ENCODE measurements around the gene ZFP36L1.
"Not testable (repeated sequence)": the region's sequence is repeated elsewhere in the genome, so short reads cannot be mapped to it uniquely, and the experiment has no call there.

Gene ZFP36L1

DNA sequence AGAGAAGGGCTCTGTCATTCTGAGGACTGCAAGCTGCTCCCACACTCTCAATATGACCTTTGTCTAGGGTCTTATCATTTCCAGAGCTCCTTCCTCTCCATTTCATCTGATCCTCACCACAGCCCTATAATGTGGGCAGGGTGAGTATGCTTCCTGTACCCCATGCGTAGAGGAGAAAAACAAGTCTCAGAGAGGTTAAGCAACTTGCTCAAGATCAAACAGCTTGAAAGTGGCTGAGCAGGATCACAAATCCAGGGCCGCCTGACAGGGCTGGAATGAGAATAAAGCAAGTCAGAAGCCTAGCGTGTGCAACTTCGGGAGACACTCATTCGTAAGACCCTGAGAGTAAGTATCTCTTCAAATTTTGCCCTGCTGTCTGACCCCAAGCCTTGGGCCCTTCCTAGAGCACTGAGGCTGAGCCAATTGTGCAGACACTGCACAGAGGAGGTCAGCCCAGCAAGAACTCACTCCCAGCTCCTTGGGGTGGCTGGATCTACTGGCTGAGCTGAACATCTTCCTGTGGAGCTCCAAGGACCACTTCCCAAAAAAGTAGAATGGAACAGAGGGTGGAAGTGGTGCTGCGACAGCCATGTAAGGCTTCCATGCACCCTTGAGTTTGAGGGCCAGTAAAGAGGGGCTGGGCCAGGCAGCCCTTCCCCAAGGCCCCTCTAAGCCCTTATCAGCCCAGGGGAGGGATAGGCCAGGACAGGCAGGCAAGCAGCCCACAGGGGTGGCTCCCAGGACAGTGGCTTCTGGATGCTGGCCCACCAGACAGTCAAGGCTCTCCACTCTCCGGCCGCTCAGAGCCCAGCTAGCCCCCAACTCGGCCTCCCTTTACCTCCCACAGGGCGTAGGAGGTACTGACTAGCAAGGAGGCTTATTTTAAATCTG, 10.5 kb downstream of the ZFP36L1 start:
- peak; percentile 59 for DNase-seq

DNA sequence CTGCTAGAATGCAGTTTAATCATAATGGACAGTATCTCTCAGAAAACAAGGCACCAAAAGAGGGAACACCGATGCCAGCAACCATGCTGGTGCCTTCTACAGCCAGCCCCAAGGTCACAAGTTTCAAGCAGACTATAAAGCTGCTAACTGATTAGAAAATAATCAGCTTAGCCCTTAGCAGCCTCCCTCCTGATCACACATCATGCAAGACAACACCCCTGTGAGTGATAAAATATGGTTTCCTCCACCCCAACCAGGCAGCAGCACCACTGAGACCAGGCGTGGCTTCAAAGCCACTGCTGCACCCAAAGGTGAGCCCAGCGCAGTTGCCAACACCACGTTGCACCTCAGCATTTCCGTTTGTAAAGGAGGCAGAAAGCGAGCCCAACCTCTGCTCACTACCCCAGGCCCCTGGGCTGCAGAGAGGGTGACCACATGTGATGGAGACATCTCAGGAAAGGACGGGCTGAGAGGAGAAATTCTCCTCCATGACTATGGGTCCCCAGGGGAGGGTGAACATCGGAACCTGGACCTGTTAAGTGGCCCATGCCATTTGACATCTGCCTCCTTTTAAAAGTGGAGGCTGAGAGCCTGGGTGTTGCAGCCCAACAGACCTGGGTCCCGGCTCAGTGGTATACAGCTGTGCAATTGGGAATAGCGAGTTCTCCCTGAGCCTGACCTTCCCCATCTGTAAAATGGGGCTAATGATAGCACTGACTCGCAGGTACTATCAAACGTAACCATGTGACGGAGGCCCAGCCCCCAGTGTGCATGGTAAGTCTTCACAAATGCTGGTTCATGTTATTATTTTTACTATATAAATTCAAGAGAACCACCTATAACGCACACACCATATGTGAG, 11.5 kb downstream of the ZFP36L1 start:
- peak; percentile 60 for DNase-seq

DNA sequence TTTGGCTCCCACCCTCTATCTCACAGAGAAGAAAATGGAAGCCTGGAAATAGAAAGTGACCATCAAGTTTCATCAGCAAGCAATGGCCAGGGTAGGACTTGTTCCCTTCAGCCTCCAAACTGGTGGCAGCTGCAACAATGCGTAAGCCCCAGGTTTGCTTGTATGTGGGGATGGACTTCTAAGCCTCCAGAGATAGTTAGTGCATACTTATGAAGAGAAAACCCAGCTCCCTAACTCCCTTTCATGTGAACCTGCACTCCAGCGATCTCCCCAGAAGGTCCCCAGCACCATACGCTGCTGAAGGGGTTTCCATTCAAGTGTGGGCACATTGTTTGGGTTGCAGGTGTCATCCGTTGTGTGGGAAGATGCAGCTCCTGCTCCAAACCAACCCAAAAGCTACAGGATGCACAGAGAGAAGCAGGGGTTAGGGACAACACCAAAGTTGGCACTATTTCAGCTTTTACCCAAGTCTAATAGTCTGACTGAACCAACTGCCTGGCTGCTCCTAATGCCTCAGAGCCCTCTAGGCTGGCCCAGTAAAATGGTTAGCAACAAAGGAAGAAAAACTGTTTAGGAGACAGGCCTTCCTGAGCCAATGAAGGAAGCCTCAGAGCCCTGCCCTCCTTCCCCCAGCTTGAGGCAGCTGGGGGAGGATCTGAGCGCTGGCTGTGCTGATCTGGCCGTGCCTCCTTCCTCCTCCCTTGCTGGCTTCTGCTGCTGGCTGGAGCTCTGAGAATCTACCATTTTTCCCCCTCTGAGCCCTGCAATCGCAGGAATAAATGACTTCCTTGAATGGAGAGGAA, 12.3 kb downstream of the ZFP36L1 start:
- DNase-seq = no peak

DNA sequence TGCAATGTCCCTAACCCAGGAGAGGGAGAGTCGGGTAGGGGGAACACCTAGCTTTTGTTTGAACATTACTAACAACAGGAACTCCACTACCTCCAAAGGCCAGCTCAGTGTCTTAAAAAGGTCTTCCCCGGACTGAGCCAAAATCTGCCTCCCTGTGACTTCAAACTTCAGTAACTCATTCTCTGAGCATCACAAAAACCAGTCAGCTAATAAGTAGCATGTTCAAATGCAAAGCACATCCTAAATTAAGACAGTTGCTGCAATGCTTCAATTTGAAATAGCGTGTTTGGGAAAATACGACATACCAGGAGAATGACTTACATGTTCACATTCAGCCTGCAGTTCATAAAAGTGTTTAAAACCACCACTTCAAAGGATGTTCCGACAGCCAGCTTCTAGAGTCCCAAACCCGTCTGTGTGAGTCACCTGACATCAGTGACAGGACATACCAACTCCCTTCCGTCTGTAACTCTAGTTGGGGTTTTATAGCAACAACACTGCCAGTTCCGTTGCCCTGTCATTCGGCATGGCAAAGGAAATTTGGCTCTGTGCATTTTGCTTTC, 13.0 kb downstream of the ZFP36L1 start:
- DNase-seq = peak; percentile 63

DNA sequence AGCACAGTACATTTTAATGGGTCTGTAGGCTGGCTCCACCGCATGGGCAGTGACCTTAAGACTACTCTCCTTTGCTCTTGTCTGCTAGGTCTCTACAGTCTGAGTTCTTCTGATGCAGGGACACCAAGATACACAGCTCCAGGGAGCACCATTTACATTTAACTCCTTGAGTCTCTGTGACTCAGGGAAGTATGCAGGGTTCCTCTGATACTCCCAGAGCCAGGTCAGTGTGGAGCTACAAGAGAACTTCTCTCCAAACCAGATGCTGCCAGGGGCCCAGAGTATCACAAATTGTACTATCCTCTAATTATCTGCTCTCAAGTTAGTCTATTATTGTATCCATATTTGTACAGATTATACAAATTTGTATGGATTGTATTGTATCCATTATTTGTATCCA, 15.2 kb downstream of the ZFP36L1 start:
- DNase-seq = no peak

DNA sequence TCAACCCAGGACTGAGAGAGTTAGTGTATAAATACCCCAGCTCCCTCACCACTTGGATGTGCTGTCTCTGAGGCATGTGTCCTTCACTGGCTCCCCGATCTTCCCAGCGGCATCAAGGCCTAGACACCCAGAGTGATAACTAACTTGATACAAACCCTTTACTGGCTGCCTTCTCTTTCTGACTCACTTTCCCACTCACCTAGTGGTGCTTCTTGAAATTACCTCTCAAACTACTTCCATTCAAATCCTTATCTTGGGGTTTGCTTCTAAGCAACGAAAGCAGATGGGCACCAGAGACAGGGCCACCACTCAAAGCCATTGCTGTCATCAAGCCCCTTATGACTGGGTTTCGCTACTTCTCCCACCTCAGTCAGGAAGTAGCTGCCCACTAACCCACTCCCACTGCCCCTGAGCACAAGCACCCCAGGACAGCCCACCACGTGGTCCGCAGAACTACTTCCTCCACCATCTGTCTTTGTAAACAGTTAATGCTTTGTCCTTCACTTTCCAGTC, 17.2 kb downstream of the ZFP36L1 start:
- no peak for DNase-seq

DNA sequence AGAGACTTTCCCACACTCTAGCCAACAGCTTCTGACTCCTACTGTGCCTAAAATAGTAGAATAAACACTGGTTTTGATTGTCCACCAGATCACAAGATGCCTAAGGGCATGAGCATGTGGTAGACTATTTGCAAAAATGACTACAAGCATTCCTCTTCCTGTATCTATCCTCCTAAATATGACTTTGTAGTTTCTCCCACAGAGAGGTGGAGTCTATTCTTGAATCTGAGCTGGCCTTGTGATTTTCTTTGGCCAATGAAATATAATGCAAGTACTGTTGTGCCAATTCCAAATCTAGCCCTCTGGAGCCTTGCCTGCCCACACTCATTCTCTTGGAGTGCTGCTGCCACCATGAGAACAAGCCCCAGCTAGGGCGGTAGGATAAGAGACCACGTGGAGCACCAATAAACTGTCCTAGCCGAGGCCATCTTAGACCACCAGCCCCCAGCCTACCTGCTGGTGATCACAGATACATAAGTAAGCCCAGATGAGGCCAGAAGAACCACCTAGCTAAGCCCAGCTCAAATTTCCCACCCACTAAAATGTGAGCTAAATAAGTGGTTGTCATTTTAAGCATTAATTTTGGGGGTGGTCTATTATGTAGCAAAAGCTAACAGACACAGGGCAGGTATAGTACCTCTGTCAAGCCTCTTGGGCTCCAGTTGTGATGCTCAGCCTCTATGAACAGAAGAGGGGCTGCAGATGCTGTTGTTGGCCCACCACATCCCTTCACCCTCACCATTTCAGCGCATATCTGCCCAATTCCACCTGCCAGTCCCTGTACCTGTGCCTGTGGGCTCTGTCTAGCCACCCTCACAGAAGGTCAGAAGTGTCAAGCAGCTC, 17.9 kb downstream of the ZFP36L1 start:
- DNase-seq = no peak

DNA sequence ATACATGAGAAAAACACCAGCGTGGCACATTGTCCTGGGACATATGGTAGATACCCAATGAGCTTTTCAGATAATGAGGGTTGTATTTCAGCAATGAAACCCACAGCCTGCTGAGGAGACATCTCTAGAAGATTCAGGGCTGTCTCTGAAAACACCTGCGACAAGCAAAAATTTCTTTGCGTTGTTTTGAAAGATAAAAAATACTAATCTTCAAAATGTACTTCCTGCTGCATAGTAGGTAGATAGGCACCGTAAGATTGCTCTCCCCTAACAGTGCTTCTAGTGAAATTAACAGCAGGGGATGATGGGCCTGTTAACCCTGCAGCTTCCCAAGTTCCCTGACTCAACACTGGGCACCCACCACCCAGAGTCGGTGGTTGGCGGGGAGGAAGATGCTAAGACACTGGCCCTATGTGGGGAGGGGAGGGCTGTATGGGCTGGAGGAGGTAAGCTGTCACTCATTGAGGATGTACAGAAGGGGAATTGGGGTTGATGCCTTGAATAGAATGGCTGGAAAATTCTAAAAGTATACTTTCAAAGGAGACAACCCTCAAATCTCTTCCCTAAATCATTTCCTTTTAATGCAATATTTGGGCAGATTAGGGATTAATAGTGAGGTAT, 20.0 kb downstream of the ZFP36L1 start:
- no peak for DNase-seq

DNA sequence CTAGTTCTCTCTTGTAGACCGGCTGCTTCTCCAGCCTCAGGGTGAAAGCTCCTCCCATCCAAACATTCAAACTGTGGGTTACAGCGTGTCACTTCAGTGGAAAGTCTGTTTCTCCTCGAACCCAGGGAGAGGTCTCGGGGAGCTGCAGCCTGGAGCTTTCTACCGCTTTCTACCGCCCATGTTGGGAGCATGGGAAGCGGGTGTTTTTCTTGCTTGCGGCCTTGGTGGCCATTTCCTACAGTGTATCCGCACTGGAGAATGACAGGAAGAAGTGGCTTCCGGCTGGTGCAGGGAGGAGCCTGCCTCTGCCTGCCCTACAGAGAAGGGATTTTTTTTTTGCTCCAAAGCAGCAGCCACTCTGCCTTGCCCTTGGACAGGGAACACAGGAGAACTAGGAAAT, 21.2 kb downstream of the ZFP36L1 start:
- DNase-seq = no peak

DNA sequence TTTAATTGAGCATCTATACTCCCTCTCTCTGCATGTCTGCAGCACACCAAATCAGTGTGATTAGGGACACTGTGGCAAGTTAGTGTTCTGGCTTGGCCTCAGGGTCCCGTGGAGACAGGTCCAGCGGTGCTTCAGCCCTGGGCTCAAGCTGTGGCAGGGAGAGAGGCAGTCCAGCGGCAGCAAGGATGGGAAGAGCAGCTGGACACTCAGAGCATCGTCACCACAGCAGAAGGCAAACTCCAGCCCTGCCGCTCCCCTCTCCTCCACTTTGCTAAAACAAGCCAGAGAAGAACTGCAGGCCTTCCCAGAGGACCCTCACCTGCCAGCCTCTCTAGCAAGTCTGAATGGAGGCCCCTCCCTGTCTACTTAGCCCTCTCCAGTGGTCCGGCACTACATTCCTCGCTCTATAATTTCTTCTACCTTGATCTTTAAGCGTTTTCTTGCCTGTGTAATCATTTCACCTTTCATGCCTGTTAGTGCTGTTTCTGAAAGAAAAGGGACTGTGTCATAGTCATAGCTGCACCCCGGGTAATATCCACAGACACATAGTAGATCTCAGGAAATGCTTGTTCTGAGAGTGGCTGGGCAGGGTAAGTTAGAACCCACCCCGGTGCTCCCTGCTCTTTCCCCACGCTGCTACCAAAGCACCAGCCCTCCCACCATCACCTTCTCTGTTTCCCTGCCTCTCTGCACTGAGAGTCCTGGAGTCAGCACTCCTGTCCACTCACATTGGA, 22.1 kb downstream of the ZFP36L1 start:
- no peak for DNase-seq

DNA sequence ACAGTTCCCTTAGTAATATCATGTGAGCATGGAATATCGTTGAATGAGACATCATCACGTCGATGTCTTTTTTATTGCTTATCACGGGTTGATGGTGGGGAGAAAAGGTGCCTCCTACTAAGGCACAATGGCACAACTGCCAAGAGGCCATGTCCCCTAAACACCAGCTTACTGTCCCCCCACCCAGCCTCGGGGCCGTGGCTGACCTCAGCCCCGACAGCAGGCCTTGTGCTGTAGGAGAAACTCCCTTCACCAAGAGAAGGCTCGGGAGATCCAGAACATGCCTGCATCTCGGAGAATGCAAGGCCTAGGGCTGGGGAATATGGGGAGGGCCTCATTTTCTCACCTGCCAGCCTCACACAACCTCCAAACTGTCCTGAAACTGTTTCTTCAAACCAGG, 22.8 kb downstream of the ZFP36L1 start:
- no peak for DNase-seq

DNA sequence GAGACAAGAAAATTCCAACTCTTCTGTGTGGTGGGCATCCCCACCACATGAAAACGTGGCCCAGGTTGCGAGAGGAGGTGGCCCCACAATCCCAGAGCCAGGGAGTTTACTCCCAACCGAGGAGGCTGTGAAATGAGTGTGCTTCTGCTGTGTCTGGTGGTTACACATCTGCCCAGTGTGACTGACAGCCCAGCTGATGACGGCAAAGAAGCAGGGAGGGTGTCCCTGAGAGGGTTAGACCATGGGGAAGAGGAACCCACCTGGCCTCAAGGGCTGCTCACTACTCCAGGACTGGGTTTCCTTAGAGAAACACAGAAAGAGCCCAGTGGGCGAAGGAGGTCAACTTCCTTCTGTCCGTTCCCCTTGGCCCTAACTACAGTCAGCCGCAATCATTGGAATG, 24.6 kb downstream of the ZFP36L1 start:
- DNase-seq = no peak

DNA sequence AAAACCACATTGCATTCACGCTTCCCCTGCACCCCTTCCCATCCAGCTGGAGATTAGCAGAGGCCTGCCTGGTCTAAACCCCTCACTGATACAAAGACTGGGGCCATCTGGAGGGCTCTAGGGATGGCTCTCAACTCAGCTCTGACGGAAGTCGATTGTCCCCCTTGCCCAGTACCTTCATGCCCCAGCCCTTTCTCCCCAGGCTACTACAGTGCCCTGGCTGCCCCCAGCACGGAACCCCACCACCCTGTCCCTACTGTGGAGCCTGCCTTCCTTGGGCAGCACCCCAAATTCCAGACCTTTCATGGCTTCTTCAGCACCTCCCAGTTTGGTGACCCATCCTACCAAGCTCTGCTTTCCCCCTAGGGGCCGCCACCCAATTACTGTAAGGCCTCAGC, 25.6 kb downstream of the ZFP36L1 start:
- no peak for DNase-seq

DNA sequence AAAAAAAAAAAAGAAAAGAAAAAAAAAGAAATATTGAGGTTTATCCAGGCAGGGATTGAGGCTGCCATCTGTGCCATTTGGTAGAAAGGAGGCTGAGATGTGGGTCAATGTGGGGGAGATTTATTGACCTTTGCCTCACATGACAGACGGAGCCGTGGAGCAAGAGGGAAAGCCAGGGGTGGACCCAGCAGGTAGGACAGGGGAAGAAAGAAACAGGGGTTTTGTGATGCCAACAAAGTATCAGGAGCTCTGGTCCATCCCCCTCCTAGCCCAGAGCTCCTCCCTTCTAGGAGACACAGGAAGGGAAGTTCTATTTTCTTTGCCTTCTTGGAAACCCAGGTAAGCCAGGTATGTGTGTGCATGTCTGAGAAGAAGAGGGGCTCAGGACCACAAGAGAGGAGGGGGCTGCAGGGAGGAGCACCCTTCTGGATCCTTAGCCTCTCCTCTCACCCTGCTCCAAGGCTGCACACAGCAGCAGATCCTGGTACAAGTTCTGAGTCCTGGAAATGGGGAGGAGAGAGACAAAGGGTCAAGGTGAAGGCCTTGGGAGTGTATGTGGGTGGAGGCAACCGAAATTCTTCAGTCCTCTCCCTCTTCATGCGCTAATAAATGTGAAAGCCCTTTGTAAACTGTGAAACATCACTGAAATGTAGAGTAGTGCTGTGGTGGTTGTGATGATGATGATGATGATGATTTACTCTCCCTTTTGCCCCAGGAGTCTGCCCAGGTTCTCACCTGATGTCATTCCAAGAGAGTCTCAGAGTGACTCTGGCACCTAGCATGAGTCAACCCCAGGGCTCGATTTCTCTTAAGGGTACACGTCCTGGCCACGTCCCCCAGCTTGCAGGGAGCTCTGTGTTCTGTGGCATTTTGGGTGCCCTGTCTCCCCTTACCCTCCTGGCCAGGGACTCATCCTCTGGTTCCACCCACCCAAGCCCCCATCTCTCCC, 26.3 kb downstream of the ZFP36L1 start:
- no peak for DNase-seq

DNA sequence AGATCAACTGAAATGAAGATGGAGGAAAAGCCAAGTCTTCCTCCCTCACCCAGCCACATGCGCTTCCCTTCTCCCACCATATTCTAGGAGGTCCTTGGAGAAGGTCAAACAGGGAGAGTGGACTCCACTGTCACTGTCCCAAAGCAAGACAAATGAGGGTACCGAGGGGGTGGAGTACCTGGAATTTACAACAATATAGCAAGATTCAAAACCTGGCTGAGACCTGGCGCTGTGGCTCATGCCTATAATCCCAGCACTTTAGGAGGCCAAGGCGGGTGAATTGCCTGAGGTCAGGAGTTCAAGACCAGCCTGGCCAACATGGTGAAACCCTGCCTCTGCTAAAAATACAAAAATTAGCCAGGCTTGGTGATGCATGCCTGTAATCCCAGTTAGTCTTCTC, 29.0 kb downstream of the ZFP36L1 start:
- not testable (repeated sequence) for DNase-seq

DNA sequence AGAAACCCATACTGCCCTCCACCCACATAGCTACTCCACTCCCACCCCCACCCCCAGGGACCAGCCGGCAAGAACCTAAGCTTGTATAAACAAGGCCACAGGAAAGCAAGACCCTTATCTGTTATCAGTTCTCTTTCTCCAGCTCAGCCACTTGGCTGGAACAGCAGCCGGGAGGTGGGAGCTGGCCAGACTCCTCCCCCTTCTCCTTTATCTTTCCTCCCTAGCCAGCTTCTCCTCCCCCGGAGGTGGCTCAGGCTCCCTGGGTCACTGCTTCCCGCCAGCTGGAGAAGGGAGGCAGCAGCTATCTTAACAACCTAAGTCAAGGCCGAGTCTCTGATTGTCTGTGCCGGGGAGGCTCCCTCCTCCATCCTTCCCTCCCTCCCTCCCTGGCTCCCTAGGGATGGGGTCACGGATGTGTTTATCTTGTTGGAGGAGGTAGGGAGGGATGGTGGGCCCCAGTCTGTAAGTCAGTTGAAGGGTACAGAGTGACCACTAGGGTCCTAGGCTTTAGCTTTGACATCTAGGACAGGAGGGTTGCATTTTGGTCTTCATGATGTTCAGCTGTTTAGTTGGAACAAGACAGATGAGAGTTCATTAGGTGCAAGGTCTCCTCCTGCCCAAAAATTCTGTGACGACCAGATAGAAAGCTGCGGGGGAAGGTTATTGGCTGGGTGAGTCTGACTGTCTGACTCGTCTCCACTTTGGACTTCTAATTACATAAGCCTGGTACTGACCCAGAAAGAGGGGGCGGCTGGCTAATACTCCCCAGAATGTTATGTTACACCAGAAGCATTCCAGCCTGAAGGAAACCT, 29.7 kb downstream of the ZFP36L1 start:
- DNase-seq = no peak

DNA sequence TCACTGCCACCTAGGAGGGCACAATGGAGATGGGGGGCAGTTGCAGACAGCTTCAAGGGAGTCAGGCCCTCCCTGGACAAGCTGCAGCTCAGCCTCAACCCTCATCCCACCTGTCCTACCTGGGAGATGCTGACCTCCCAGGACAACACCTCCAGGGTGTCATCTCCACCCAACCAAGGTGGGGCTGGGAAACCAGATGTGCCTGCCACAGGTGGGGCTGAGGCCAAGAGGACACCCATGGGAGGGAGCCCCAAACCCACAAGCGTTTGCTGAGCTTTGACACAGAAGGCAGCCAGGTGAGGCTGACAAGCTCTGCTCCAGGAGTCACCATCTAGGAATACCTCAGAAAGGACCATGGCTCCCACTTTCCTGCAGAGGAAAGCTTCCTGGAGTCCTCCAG, 31.5 kb downstream of the ZFP36L1 start:
- DNase-seq = no peak

DNA sequence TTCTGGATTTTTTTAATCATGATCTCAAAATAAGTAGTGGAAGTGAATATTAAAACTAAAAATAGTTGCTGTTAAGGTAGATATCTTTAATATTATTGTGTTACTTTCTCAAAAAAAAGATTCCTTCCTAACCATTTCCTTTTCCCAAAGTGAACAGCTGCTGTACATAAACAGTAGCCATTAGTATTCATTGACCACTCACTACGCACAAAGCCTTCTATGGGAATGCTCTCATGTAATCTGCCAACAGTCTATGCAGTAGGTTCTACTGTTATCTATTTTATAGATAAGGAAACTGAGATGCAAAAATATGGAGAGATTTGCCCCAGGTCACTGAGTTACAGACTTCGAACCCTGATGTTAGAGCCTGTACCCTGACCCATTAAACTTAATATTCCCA, 32.1 kb downstream of the ZFP36L1 start:
- no peak for DNase-seq

Data from effector CD4-positive, alpha-beta T cell (primary cell).